ENCODE measurements around the gene DOC2A. TPM values are rescaled to one million over a fixed set of nuclear protein-coding genes. Genes with fewer than 3 reads are reported as not detected.

Gene DOC2A
- total RNA-seq, 1 experiment from 2014 or later, result not detected

DNA sequence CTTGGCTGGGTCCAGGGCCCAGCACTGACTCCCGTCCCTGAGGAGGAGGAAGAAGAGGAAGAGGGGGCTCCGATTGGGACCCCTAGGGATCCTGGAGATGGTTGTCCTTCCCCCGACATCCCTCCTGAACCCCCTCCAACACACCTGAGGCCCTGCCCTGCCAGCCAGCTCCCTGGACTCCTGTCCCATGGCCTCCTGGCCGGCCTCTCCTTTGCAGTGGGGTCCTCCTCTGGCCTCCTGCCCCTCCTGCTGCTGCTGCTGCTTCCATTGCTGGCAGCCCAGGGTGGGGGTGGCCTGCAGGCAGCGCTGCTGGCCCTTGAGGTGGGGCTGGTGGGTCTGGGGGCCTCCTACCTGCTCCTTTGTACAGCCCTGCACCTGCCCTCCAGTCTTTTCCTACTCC, 23.9 kb downstream of the DOC2A start:
- Histone ChIP-seq H3K79me2 (ENCODE audit: low read length) (no peaks in the 10 kb centered on the region), H2AFZ (ENCODE audit: low read length) (no peak overlapping the region), H3K9me3 (ENCODE audit: low read length) (no peaks in the 10 kb centered on the region), H4K20me1 (ENCODE audit: insufficient read depth, low read depth, low read length) (no peaks in the 10 kb centered on the region), H3K27ac (ENCODE audit: low read length) (no peak overlapping the region), H3K4me2 (ENCODE audit: low read depth, low read length, poor library complexity, severe bottlenecking) (no peak overlapping the region), H3K4me3 (ENCODE audit: low read length) (no peak overlapping the region), H3K36me3 (ENCODE audit: insufficient read depth, low read length) (peaks cover 13% of the 10 kb centered on the region), H3K27me3 (ENCODE audit: low read length) (no peaks in the 10 kb centered on the region), H3K9ac (ENCODE audit: low read length) (no peak overlapping the region), H3K9me2 (replicated peaks; ENCODE audit: insufficient read depth, low read length) (no peaks in the 10 kb centered on the region), H3K4me1 (ENCODE audit: low read length) (no peaks in the 10 kb centered on the region)
- DNase-seq, result no peak

DNA sequence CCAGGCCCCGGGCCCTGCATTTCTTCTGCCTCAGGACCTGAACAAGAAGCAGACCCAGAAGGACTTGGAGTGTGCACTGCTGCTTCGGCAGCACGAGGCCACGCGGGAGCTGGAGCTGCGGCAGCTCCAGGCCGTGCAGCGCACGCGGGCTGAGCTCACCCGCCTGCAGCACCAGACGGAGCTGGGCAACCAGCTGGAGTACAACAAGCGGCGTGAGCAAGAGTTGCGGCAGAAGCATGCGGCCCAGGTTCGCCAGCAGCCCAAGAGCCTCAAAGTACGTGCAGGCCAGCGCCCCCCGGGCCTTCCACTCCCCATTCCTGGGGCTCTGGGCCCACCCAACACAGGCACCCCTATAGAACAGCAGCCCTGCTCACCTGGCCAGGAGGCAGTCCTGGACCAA, 24.6 kb downstream of the DOC2A start:
- Histone ChIP-seq H2AFZ (ENCODE audit: low read length) (no peak overlapping the region), H3K4me1 (ENCODE audit: low read length) (no peaks in the 10 kb centered on the region), H3K27me3 (ENCODE audit: low read length) (no peaks in the 10 kb centered on the region), H3K4me3 (ENCODE audit: low read length) (no peak overlapping the region), H3K4me2 (ENCODE audit: low read depth, low read length, poor library complexity, severe bottlenecking) (no peak overlapping the region), H3K9me2 (replicated peaks; ENCODE audit: insufficient read depth, low read length) (no peaks in the 10 kb centered on the region), H3K27ac (ENCODE audit: low read length) (no peak overlapping the region), H3K9me3 (ENCODE audit: low read length) (no peaks in the 10 kb centered on the region), H3K36me3 (ENCODE audit: insufficient read depth, low read length) (peaks cover 17% of the 10 kb centered on the region), H3K9ac (ENCODE audit: low read length) (no peak overlapping the region), H4K20me1 (ENCODE audit: insufficient read depth, low read depth, low read length) (no peaks in the 10 kb centered on the region), H3K79me2 (ENCODE audit: low read length) (no peaks in the 10 kb centered on the region)
- peak; percentile 26 for DNase-seq

DNA sequence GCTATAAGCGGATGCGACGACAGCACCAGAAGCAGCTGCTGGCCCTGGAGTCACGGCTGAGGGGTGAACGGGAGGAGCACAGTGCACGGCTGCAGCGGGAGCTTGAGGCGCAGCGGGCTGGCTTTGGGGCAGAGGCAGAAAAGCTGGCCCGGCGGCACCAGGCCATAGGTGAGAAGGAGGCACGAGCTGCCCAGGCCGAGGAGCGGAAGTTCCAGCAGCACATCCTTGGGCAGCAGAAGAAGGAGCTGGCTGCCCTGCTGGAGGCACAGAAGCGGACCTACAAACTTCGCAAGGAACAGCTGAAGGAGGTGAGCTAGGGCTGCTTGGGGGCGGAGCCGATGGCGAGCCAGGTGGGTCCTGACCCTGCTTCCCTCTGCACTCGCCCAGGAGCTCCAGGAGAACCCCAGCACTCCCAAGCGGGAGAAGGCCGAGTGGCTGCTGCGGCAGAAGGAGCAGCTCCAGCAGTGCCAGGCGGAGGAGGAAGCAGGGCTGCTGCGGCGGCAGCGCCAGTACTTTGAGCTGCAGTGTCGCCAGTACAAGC, 25.5 kb downstream of the DOC2A start:
- Histone ChIP-seq H3K9me2 (replicated peaks; ENCODE audit: insufficient read depth, low read length) (no peaks in the 10 kb centered on the region), H3K27me3 (ENCODE audit: low read length) (no peaks in the 10 kb centered on the region), H3K4me2 (ENCODE audit: low read depth, low read length, poor library complexity, severe bottlenecking) (no peak overlapping the region), H3K4me1 (ENCODE audit: low read length) (no peaks in the 10 kb centered on the region), H3K4me3 (ENCODE audit: low read length) (no peak overlapping the region), H3K27ac (ENCODE audit: low read length) (no peak overlapping the region), H3K9ac (ENCODE audit: low read length) (no peak overlapping the region), H4K20me1 (ENCODE audit: insufficient read depth, low read depth, low read length) (no peaks in the 10 kb centered on the region), H3K36me3 (ENCODE audit: insufficient read depth, low read length) (peaks cover 24% of the 10 kb centered on the region), H3K9me3 (ENCODE audit: low read length) (no peaks in the 10 kb centered on the region), H2AFZ (ENCODE audit: low read length) (no peak overlapping the region), H3K79me2 (ENCODE audit: low read length) (no peaks in the 10 kb centered on the region)
- DNase-seq, result peak; percentile 32

DNA sequence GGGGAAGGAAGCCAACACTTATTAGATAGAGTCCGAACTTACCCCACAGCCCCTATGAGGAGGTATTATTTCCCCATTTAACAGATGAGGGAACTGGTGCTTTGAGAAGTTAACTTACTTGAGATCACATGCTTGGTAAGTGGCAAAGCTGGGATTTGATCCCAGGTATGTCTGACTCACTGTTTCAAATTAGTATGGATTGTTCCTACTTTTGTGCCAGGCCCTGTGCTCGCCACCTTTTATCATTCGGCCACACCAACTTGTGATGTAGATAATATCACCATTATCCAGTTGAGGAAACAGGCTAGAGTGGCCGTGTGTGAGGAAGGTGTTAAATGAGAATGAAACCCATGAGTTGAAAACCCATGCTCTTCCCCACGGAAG, 26.1 kb downstream of the DOC2A start:
- Histone ChIP-seq H3K9me3 (ENCODE audit: low read length) (no peaks in the 10 kb centered on the region), H3K27me3 (ENCODE audit: low read length) (no peaks in the 10 kb centered on the region), H3K4me1 (ENCODE audit: low read length) (no peaks in the 10 kb centered on the region), H3K79me2 (ENCODE audit: low read length) (no peaks in the 10 kb centered on the region), H3K4me2 (ENCODE audit: low read depth, low read length, poor library complexity, severe bottlenecking) (no peak overlapping the region), H2AFZ (ENCODE audit: low read length) (no peak overlapping the region), H3K36me3 (ENCODE audit: insufficient read depth, low read length) (peaks cover 27% of the 10 kb centered on the region), H3K9ac (ENCODE audit: low read length) (no peak overlapping the region), H4K20me1 (ENCODE audit: insufficient read depth, low read depth, low read length) (no peaks in the 10 kb centered on the region), H3K27ac (ENCODE audit: low read length) (no peak overlapping the region), H3K9me2 (replicated peaks; ENCODE audit: insufficient read depth, low read length) (no peaks in the 10 kb centered on the region), H3K4me3 (ENCODE audit: low read length) (no peak overlapping the region)
- DNase-seq, result no peak

DNA sequence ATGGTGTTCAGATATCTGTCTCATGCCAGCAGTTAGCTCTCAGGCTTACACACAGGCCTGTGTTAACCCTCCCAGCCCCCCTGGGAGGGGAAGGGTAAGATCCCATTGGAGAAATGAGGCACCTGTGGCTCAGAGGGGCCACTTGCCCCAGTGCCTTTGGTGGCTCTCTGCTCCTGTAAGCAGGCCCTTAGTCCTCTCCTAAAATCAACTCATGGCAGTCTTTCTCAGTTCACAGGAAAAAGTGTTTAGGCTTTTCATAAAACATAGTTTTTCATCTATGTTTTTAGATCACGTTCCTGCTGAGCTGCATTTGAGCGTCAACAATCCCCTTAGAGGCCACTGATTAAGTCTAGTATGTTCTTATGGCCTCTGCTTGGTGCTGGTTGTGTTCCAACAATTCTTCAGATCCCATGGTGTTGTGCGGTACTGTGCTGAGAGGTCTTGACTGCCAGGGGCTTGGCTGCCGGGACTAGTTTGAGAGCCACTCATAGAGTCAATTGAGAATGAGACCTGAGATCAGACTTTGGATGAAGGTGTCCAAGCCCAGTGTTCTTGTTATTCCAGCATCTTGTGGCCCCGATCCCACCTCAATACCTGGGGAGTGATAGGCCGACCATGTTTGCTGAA, 26.6 kb downstream of the DOC2A start:
- H3K4me3 ChIP-seq (ENCODE audit: low read length), result no peak overlapping the region
- no peaks in the 10 kb centered on the region for H3K4me1 ChIP-seq (ENCODE audit: low read length)
- no peaks in the 10 kb centered on the region for H3K79me2 ChIP-seq (ENCODE audit: low read length)
- H3K4me2 ChIP-seq (ENCODE audit: low read depth, low read length, poor library complexity, severe bottlenecking), result no peak overlapping the region
- H3K27ac ChIP-seq (ENCODE audit: low read length), result no peak overlapping the region
- H3K9me3 ChIP-seq (ENCODE audit: low read length), result no peaks in the 10 kb centered on the region
- H3K27me3 ChIP-seq (ENCODE audit: low read length), result no peaks in the 10 kb centered on the region
- H3K9ac ChIP-seq (ENCODE audit: low read length), result no peak overlapping the region
- peaks cover 28% of the 10 kb centered on the region for H3K36me3 ChIP-seq (ENCODE audit: insufficient read depth, low read length)
- DNase-seq, result no peak
- no peaks in the 10 kb centered on the region for H3K9me2 ChIP-seq (replicated peaks; ENCODE audit: insufficient read depth, low read length)
- no peaks in the 10 kb centered on the region for H4K20me1 ChIP-seq (ENCODE audit: insufficient read depth, low read depth, low read length)
- H2AFZ ChIP-seq (ENCODE audit: low read length), result no peak overlapping the region

DNA sequence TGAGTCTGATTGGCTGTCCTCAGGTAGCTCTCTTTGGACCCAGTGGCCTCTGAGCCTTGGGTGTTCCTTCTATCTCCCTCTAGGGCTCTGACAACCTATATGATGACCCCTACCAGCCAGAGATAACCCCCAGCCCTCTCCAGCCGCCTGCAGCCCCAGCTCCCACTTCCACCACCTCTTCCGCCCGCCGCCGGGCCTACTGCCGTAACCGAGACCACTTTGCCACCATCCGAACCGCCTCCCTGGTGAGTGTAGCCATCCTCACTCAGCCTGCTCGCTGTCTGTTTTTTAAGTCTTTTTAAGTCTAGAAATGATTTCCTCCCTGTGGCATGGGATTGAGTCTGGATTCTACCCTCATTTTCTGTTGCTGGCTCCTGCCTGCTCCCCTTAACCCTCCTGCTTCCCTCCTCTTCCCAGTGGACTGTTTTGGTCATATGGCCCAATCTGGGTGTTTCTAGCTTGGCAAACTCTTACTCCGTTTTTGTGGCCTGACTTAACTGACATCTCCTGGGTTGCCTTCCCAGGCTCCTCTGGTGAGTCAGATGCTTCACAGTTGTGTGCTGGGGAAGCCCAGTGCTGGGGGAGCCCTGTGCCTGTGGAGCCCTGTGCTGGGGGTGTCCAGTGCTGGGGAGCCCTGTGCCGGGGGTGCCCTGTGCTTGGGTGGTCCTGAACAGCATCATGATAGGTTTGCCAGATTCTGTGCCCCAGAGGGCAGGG, 27.2 kb downstream of the DOC2A start:
- Histone ChIP-seq H3K36me3 (ENCODE audit: insufficient read depth, low read length) (peaks cover 32% of the 10 kb centered on the region), H3K4me2 (ENCODE audit: low read depth, low read length, poor library complexity, severe bottlenecking) (no peak overlapping the region), H4K20me1 (ENCODE audit: insufficient read depth, low read depth, low read length) (no peaks in the 10 kb centered on the region), H3K9me3 (ENCODE audit: low read length) (no peaks in the 10 kb centered on the region), H2AFZ (ENCODE audit: low read length) (no peak overlapping the region), H3K9me2 (replicated peaks; ENCODE audit: insufficient read depth, low read length) (no peaks in the 10 kb centered on the region), H3K27me3 (ENCODE audit: low read length) (no peaks in the 10 kb centered on the region), H3K4me1 (ENCODE audit: low read length) (no peaks in the 10 kb centered on the region), H3K79me2 (ENCODE audit: low read length) (no peaks in the 10 kb centered on the region), H3K27ac (ENCODE audit: low read length) (no peak overlapping the region), H3K9ac (ENCODE audit: low read length) (no peak overlapping the region), H3K4me3 (ENCODE audit: low read length) (no peak overlapping the region)
- DNase-seq, result no peak

DNA sequence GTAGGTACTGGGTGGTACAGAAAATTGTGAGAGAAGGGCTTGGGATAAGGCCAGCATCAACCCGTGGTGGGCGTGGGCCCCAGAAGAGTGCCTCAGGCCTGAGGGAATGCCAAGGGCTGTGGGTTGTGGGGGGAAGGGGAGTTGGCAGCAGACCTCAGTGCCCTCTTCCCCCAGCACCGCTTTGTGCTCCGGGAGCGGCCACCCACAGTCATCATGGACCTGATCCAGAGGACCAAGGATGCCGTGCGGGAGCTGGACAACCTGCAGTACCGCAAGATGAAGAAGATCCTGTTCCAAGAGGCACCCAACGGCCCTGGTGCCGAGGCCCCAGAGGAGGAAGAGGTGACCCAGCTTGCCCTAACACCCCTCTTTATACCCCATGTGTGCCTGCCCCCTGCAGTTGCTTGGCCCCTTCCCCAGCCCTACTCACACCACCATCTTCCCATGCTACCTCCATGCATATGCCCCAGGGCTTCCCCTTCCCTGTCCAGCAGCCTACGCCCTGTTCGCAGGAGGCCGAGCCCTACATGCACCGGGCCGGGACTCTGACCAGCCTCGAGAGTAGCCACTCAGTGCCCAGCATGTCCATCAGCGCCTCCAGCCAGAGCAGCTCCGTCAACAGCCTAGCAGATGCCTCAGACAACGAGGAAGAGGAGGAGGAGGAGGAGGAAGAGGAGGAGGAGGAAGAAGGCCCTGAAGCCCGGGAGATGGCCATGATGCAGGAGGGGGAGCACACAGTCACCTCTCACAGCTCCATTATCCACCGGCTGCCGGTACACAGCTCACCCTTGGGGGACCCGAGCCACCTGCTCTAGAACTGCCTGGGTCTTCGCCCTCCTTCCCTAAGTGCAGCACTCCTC, 28.0 kb downstream of the DOC2A start:
- Histone ChIP-seq H4K20me1 (ENCODE audit: insufficient read depth, low read depth, low read length) (no peaks in the 10 kb centered on the region), H3K4me1 (ENCODE audit: low read length) (no peaks in the 10 kb centered on the region), H3K4me2 (ENCODE audit: low read depth, low read length, poor library complexity, severe bottlenecking) (no peak overlapping the region), H3K79me2 (ENCODE audit: low read length) (peaks cover 4% of the 10 kb centered on the region; the same call in 1 of the 2 replicates), H2AFZ (ENCODE audit: low read length) (no peak overlapping the region), H3K9ac (ENCODE audit: low read length) (no peak overlapping the region), H3K36me3 (ENCODE audit: insufficient read depth, low read length) (peaks cover 36% of the 10 kb centered on the region), H3K4me3 (ENCODE audit: low read length) (no peak overlapping the region), H3K27ac (ENCODE audit: low read length) (no peak overlapping the region), H3K9me2 (replicated peaks; ENCODE audit: insufficient read depth, low read length) (no peaks in the 10 kb centered on the region), H3K9me3 (ENCODE audit: low read length) (no peaks in the 10 kb centered on the region), H3K27me3 (ENCODE audit: low read length) (no peaks in the 10 kb centered on the region)
- no peak for DNase-seq

Measured in Karpas-422 (cell line).